G401.6 (cell line): Measurements from ENCODE around the gene TIGD2.
"Not testable (repeated sequence)": the region's sequence is repeated elsewhere in the genome, so short reads cannot be mapped to it uniquely, and the experiment has no call there.

Experiments used
- FAIRE-seq: peaks from 2 replicates; lab custom pipeline; 2012; peaks lifted over from hg19 to GRCh38; lab: Jason Lieb, UNC

The TIGD2 gene

GRCh38 chr4:89119836-89120235 lies 8.5 kb downstream of the TIGD2 start:
- FAIRE-seq: no peak

DNA sequence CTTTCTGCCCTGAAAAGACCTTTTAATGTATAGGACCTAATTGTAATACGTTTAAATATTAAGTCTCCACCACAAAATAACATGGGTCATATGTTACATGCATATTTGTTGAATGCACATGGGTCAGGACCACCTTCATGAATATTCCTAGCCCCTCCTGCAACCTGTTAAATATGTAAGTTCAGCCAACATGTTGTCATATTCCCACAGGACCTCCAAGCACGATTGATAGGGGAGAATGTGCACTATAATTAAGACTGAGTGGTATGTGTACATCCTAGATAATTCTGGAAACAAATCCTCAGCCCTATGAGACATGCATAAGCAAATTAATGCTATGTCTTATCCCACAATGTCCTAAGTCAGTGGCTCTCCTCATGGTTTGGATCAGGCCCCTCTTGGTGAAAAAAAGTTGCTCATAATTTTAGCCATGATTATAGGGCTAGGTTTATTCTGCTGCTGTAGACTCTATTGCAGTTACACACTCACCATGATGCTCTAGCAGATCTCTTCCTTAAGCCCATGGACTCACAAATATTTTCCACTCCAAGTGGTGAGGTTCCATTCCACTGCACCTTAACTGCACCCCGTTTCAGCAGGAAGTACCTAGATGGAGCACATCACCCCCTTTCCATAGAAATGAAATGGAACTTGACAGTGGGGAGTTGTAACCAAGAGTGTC lies 10.2 kb downstream of the TIGD2 start:
- FAIRE-seq: no peak

- FAIRE-seq: no peak
Measured at GRCh38 chr4:89123451-89123851, 12.1 kb downstream of the TIGD2 start.

- peak; percentile 47 for FAIRE-seq
Measured at GRCh38 chr4:89125901-89126782, 14.8 kb downstream of the TIGD2 start.

DNA sequence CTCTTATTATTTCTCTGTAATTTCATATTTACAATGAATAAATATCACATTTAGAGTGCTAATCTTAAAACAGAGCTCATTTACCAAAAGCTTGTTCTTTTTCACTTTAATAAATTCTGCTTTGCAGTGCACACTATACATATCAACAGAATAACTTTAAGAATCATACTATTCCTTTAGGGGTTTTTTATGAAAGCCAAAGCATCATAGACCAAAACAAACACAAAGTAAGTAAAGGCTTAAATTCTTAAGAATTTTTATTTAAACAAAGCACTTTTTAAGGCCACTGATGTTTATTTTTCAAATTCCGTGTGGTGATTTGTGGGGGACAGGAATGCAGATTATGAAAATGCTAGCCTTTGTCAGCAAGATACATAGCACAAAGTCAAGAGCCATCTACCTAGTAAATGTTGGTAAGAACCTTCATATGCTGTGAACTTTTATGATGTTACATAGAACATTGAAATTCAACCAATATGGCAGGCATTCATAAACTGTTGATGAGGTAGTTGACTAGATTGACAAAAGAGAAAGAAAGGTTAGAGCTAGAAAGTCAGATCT lies 17.8 kb downstream of the TIGD2 start:
- no peak for FAIRE-seq

- no peak for FAIRE-seq
Measured at GRCh38 chr4:89134775-89135319, 23.5 kb downstream of the TIGD2 start.

- FAIRE-seq: no peak
Measured at GRCh38 chr4:89136525-89136924, 25.2 kb downstream of the TIGD2 start.

- FAIRE-seq: no peak
Measured at GRCh38 chr4:89137231-89137630, 25.9 kb downstream of the TIGD2 start.

GRCh38 chr4:89137695-89138094 lies 26.4 kb downstream of the TIGD2 start:
- no peak for FAIRE-seq

DNA sequence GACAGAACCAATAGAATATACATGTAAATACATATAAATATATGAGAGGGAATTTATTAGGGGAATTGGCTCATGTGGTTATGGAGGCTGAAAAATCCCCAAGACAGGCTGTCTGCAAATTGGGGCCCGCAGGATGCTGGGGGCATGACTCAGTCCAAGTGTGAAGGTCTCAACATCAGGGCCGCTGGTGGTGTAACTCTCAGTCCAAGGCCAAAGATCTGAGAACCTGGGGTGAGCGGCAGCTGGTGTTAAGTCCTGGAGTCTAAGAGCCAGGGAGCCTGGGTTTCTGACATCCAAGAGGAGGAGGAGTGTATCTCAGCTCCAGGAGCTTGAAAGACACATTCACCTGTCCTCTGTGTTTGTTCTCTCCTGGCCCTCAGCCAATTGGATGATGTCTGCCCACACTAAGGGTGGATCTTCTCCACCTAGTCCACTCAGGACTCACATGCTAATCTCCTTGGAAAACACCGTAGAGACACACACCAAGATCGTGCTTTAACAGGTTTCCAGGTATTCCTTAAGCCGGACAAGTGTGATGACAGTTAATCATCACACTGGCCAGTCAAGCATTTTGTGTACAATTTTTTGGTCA lies 28.9 kb downstream of the TIGD2 start:
- no peak for FAIRE-seq

- FAIRE-seq: peak; percentile 53
Measured at GRCh38 chr4:89142691-89143669, 31.6 kb downstream of the TIGD2 start.

DNA sequence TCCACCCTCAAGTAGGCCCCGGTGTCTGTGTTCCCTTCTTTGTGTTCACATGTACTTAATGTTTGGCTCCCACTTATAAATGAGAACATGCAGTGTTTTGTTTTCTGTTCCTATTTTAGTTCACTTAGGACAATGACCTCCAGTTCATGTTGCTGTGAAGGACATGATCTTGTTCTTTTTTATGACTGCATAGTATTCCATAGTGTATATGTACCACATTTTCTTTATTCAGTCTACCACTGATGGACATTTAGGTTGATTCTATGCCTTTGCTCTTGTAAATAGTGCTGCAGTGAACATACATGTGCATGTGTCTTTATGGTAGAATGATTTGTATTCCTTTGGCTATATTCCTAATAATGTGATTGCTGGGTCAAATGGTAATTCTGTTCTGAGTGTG lies 33.3 kb downstream of the TIGD2 start:
- not testable (repeated sequence) for FAIRE-seq

GRCh38 chr4:89146196-89146595 lies 34.9 kb downstream of the TIGD2 start:
- no peak for FAIRE-seq

DNA sequence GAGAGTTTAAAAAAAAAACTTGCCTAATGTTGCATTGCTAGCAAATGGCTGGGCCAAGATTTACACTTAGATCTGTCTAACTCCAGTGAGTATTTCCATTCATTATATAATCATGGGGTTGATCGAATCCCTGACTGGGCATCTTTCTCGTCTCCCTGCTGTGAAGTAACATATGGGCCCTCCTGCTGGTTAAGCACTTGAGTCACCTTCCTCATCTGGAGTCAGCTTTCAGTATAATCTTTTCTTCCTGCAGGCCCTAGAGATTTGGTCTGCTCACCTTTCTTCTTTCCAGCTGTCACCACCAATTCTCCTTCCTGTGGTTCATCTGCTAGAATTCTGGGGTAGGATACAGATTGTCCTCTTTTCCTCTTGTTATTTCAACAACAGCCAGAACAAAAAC lies 41.6 kb downstream of the TIGD2 start:
- FAIRE-seq: no peak

DNA sequence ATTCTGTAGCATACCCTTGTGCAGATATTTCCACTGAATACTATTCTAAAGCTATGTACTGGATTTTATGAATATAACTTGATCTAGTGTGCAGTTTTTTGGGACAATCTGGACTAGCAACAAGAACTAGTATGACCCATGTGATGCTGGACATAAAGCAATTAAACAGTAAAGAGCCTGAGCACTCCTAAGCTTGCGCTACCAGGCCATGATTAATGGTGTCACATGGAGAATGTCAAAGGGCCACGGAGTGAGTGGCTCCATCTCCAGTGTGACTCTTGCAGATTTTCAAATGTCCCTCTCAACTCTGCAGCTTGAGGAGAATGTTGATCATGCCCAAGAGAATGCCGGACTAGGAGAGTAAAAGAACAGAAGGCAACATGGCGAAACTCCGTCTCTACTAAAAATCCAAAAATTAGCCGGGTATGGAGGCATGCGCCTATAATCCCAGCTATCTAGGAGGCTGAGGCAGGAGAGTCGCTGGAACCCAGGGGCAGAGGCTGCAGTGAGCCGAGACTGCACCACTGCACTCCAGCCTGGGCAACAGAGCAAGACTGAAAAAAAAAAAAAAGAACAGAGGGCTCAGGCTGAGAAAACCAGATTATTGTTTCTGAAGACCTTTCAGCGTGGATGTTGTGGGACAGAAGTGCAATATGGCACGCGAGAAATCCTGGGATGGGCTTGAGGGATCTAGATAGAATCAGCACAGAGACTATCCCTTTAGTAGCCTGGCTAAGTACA lies 45.0 kb downstream of the TIGD2 start:
- FAIRE-seq: no peak

GRCh38 chr4:89157488-89158024 lies 46.2 kb downstream of the TIGD2 start:
- FAIRE-seq: no peak

DNA sequence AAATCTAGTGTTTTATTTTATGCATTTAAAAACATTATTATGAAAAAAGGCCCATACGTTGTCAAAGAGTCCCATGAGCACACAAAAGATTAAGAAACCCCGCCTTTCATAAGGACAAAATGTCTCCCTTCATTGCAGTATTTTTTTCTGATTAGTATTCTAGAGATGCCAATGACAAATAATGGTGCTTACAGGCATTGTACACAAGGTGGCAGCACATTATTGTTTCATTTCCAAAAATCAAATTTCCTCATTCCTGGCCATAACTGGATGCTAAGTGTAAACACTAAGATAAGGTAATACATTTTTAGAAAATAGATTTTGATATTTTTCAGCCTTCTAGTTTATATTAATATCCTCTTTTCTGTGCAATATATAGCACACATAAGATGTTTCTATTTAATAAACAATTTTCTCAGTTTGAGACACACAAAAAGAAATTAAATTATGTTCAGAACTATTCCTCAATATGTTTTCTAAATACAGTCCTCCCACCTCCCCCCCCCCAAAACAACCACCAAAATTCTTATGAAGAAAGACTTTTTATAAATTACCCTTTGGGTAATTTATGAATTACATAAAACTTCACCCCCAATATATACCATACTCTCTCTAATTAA lies 47.7 kb downstream of the TIGD2 start:
- peak; percentile 96 for FAIRE-seq

GRCh38 chr4:89160806-89161205 lies 49.5 kb downstream of the TIGD2 start:
- FAIRE-seq: no peak

- no peak for FAIRE-seq
Measured at GRCh38 chr4:89161841-89162240, 50.5 kb downstream of the TIGD2 start.

GRCh38 chr4:89162496-89162895 lies 51.2 kb downstream of the TIGD2 start:
- no peak for FAIRE-seq
